IgD-negative memory B cell (primary cell): Measurements from ENCODE around the gene IFNG-AS1. TPM values are rescaled to one million over a fixed set of nuclear protein-coding genes. Genes with fewer than 3 reads are reported as not detected.

Experiments used
- H3K27ac Mint-ChIP-seq, 3 donors: one replicate each; pipeline ENCODE4 v1.8.0; 2020 to 2022; ENCODE audit warnings: mild to moderate bottlenecking in 3 of 3, mixed read lengths in 3 of 3, moderate library complexity in 1 of 3
- H3K27me3 Mint-ChIP-seq: one replicate; pipeline ENCODE4 v1.8.0; 2021; ENCODE audit warnings: mixed read lengths
- H3K36me3 Mint-ChIP-seq: one replicate; pipeline ENCODE4 v1.8.0; 2020; ENCODE audit warnings: mild to moderate bottlenecking, mixed read lengths
- H3K4me1 Mint-ChIP-seq, 3 donors: one replicate each; pipeline ENCODE4 v1.8.0; 2020 to 2022; ENCODE audit warnings: mixed read lengths in 3 of 3, mild to moderate bottlenecking in 1 of 3
- H3K4me3 Mint-ChIP-seq, 4 donors: one replicate each; pipeline ENCODE4 v1.8.0; 2020 to 2022; ENCODE audit warnings: mild to moderate bottlenecking in 4 of 4, mixed read lengths in 4 of 4, moderate library complexity in 3 of 4
- H3K9me3 Mint-ChIP-seq, 3 donors: one replicate each; pipeline ENCODE4 v1.8.0; 2020 to 2021; ENCODE audit warnings: mixed read lengths in 3 of 3, mild to moderate bottlenecking in 1 of 3
- polyA plus RNA-seq: library from polyadenylated mRNA; unstranded; fragments of 300-500 nt; fragmentation: Illumina TruSeq; gene quantifications from one replicate; pipeline ENCODE4 v1.2.3, GENCODE V29; 2021

The IFNG-AS1 gene
- 21.1 TPM for polyA plus RNA-seq

- Mint-ChIP-seq H3K4me3 (peak within 1 kb of the TSS; percentile 87 to 93 (median 92)), H3K27me3 (no peaks in the 10 kb centered on the region), H3K4me1 (peaks cover 46 to 57% (median 50%) of the 10 kb centered on the region in 3 donors), H3K27ac (peak within 1 kb of the TSS; percentile 95 to 97 (median 96)), H3K9me3 (peaks cover 2 to 8% (median 6%) of the 10 kb centered on the region in 3 donors), H3K36me3 (peaks cover 8% of the 10 kb centered on the region)
Measured at GRCh38 chr12:67989184-67989920, at the start of gene IFNG-AS1. TSS of gene IFNG-AS1 (plus strand) at chr12:67989447.

- no peak overlapping the region for H3K27ac Mint-ChIP-seq
- no peak overlapping the region for H3K4me3 Mint-ChIP-seq
- no peaks in the 10 kb centered on the region for H3K9me3 Mint-ChIP-seq
- H3K27me3 Mint-ChIP-seq: peaks cover 8% of the 10 kb centered on the region
- peaks cover 5 to 16% (median 6%) of the 10 kb centered on the region in 3 donors for H3K4me1 Mint-ChIP-seq
- peaks cover 2% of the 10 kb centered on the region for H3K36me3 Mint-ChIP-seq
Measured at GRCh38 chr12:67939611-67940010, 49.6 kb upstream of the IFNG-AS1 start.

GRCh38 chr12:67940780-67941243 lies 48.4 kb upstream of the IFNG-AS1 start:
- Mint-ChIP-seq H3K4me1 (peaks cover 5 to 16% (median 8%) of the 10 kb centered on the region in 3 donors), H3K9me3 (no peaks in the 10 kb centered on the region), H3K4me3 (no peak overlapping the region), H3K27me3 (peaks cover 8% of the 10 kb centered on the region), H3K27ac (no peak overlapping the region), H3K36me3 (no peaks in the 10 kb centered on the region)

- H3K4me1 Mint-ChIP-seq: peaks cover 5 to 15% (median 8%) of the 10 kb centered on the region in 3 donors
- H3K4me3 Mint-ChIP-seq: no peak overlapping the region
- H3K36me3 Mint-ChIP-seq: peaks cover 3% of the 10 kb centered on the region
- H3K9me3 Mint-ChIP-seq: no peaks in the 10 kb centered on the region
- H3K27ac Mint-ChIP-seq: no peak overlapping the region
- peaks cover 8% of the 10 kb centered on the region for H3K27me3 Mint-ChIP-seq
Measured at GRCh38 chr12:67942724-67943123, 46.5 kb upstream of the IFNG-AS1 start.

GRCh38 chr12:67943141-67943892 lies 45.9 kb upstream of the IFNG-AS1 start:
- Mint-ChIP-seq H3K27ac (no peak overlapping the region), H3K4me1 (peaks cover 5 to 10% (median 8%) of the 10 kb centered on the region in 3 donors), H3K27me3 (peaks cover 8% of the 10 kb centered on the region), H3K36me3 (peaks cover 3% of the 10 kb centered on the region), H3K4me3 (no peak overlapping the region), H3K9me3 (no peaks in the 10 kb centered on the region)

GRCh38 chr12:67944093-67944492 lies 45.2 kb upstream of the IFNG-AS1 start:
- Mint-ChIP-seq H3K9me3 (no peaks in the 10 kb centered on the region), H3K27ac (no peak overlapping the region), H3K36me3 (peaks cover 3% of the 10 kb centered on the region), H3K27me3 (peaks cover 8% of the 10 kb centered on the region), H3K4me3 (no peak overlapping the region), H3K4me1 (peaks cover 5 to 9% (median 7%) of the 10 kb centered on the region in 3 donors)

- Mint-ChIP-seq H3K27me3 (no peaks in the 10 kb centered on the region), H3K36me3 (no peaks in the 10 kb centered on the region), H3K4me3 (no peak overlapping the region), H3K4me1 (no peaks in the 10 kb centered on the region), H3K27ac (peak overlapping the region in 1 of 3 donors; percentile 82), H3K9me3 (peaks cover 0 to 2% (median 0%) of the 10 kb centered on the region in 3 donors)
Measured at GRCh38 chr12:67952787-67953186, 36.5 kb upstream of the IFNG-AS1 start.

GRCh38 chr12:67957383-67957782 lies 31.9 kb upstream of the IFNG-AS1 start:
- Mint-ChIP-seq H3K4me1 (no peaks in the 10 kb centered on the region), H3K27me3 (no peaks in the 10 kb centered on the region), H3K27ac (no peak overlapping the region), H3K4me3 (no peak overlapping the region), H3K36me3 (peaks cover 1% of the 10 kb centered on the region), H3K9me3 (peaks cover 4 to 10% (median 4%) of the 10 kb centered on the region in 3 donors)

- Mint-ChIP-seq H3K4me1 (no peaks in the 10 kb centered on the region), H3K4me3 (no peak overlapping the region), H3K9me3 (peaks cover 4 to 10% (median 4%) of the 10 kb centered on the region in 3 donors), H3K27ac (no peak overlapping the region), H3K27me3 (no peaks in the 10 kb centered on the region), H3K36me3 (peaks cover 1% of the 10 kb centered on the region)
Measured at GRCh38 chr12:67958187-67958586, 31.1 kb upstream of the IFNG-AS1 start.

- Mint-ChIP-seq H3K27ac (no peak overlapping the region), H3K4me1 (peaks cover 11 to 20% (median 13%) of the 10 kb centered on the region in 3 donors), H3K4me3 (no peak overlapping the region), H3K36me3 (peaks cover 1% of the 10 kb centered on the region), H3K27me3 (no peaks in the 10 kb centered on the region), H3K9me3 (peaks cover 2 to 10% (median 4%) of the 10 kb centered on the region in 3 donors)
Measured at GRCh38 chr12:67964456-67964855, 24.8 kb upstream of the IFNG-AS1 start.

GRCh38 chr12:67966560-67966959 lies 22.7 kb upstream of the IFNG-AS1 start:
- Mint-ChIP-seq H3K27me3 (no peaks in the 10 kb centered on the region), H3K9me3 (peaks cover 0 to 2% (median 0%) of the 10 kb centered on the region in 3 donors), H3K36me3 (no peaks in the 10 kb centered on the region), H3K4me1 (peaks cover 11 to 20% (median 13%) of the 10 kb centered on the region in 3 donors), H3K27ac (peak overlapping the region in 1 of 3 donors; percentile 11), H3K4me3 (peak overlapping the region in 2 of 4 donors; percentile 15 to 39)

GRCh38 chr12:67968321-67968720 lies 20.9 kb upstream of the IFNG-AS1 start:
- Mint-ChIP-seq H3K4me1 (peaks cover 11 to 20% (median 13%) of the 10 kb centered on the region in 3 donors), H3K27ac (peak overlapping the region in 1 of 3 donors; percentile 3), H3K36me3 (no peaks in the 10 kb centered on the region), H3K9me3 (peaks cover 0 to 2% (median 0%) of the 10 kb centered on the region in 3 donors), H3K4me3 (no peak overlapping the region), H3K27me3 (no peaks in the 10 kb centered on the region)

GRCh38 chr12:67968725-67969124 lies 20.5 kb upstream of the IFNG-AS1 start:
- Mint-ChIP-seq H3K27ac (peak overlapping the region in 1 of 3 donors; percentile 3), H3K36me3 (no peaks in the 10 kb centered on the region), H3K4me3 (no peak overlapping the region), H3K4me1 (peaks cover 11 to 20% (median 13%) of the 10 kb centered on the region in 3 donors), H3K27me3 (no peaks in the 10 kb centered on the region), H3K9me3 (peaks cover 0 to 2% (median 0%) of the 10 kb centered on the region in 3 donors)

GRCh38 chr12:67969134-67969802 lies 20.0 kb upstream of the IFNG-AS1 start:
- Mint-ChIP-seq H3K4me3 (no peak overlapping the region), H3K36me3 (peaks cover under 1% of the 10 kb centered on the region), H3K9me3 (peaks cover 0 to 2% (median 0%) of the 10 kb centered on the region in 3 donors), H3K27me3 (no peaks in the 10 kb centered on the region), H3K4me1 (peaks cover 11 to 20% (median 17%) of the 10 kb centered on the region in 3 donors), H3K27ac (no peak overlapping the region)
